ENCODE data around the gene QRICH1. TPM values are rescaled to one million over a fixed set of nuclear protein-coding genes. Genes with fewer than 3 reads are reported as not detected.

The QRICH1 gene
- total and polyA plus RNA-seq, 2 of the 13 experiments (the other 11 are each of a cell fraction or from before 2014, with no cell fraction given), result 52.6 to 102 TPM

GRCh38 chr3:49120096-49120437 lies 26.2 kb upstream of the QRICH1 start (continued):
- 0 out of 2 replicates have a peak, but pooled peaks have one; percentile 12 for TF ChIP-seq ZBTB46 (CRISPR knock-in tag; IDR thresholded peaks at IDR 0.05; ENCODE audit: borderline replicate concordance)

- Histone ChIP-seq H3K27ac (ENCODE audit: extremely low read length, insufficient read depth, low read length) (no peak overlapping the region), H3K4me3 (replicated peaks in 1 of 3; ENCODE audit: insufficient read depth in 1 of 3, low read depth in 2 of 3, low read length in 3 of 3) (peak overlapping the region; percentile 76 to 100 (median 95)), H3K79me2 (ENCODE audit: insufficient read depth, low read length) (peaks cover 14% of the 10 kb centered on the region), H3K9me3 (ENCODE audit: low read length) (no peaks in the 10 kb centered on the region), H4K20me1 (ENCODE audit: insufficient read depth, low read length) (no peaks in the 10 kb centered on the region), H3K9ac (ENCODE audit: insufficient read depth, low read depth, low read length) (peak overlapping the region; percentile 97), H3K36me3 (replicated peaks in 1 of 2; ENCODE audit: control insufficient read depth in 1 of 2, insufficient read depth in 2 of 2, low read length in 2 of 2) (peaks cover 40 to 55% of the 10 kb centered on the region in 2 experiments), H3K27me3 (ENCODE audit: control insufficient read depth in 1 of 2, insufficient read depth in 2 of 2, low read length in 2 of 2) (no peaks in the 10 kb centered on the region; a peak in 1 of 5 replicates), H3K4me2 (ENCODE audit: low read depth, low read length) (peak overlapping the region; percentile 96), H2AFZ (ENCODE audit: low read length) (no peak overlapping the region), H3K4me1 (ENCODE audit: insufficient read depth, low read length) (peaks cover 19% of the 10 kb centered on the region)
- TF ChIP-seq ZNF383 (CRISPR knock-in tag; IDR thresholded peaks at IDR 0.05; ENCODE audit: borderline replicate concordance), result no peak
- no peak for TF ChIP-seq GATAD2A (CRISPR knock-in tag; IDR thresholded peaks at IDR 0.05)
- no peak for TF ChIP-seq ZNF678 (CRISPR knock-in tag; IDR thresholded peaks at IDR 0.05)
- TF ChIP-seq ZNF878 (CRISPR knock-in tag; IDR thresholded peaks at IDR 0.05), result no peak
- no peak for TF ChIP-seq ATRX (CRISPR knock-in tag; IDR thresholded peaks at IDR 0.05; ENCODE audit: borderline replicate concordance)
- TF ChIP-seq SP2 (CRISPR knock-in tag; IDR thresholded peaks at IDR 0.05), result no peak
- TF ChIP-seq PPARG (CRISPR knock-in tag; conservative IDR thresholded peaks at IDR 0.05), result no peak
- no peak for TF ChIP-seq RFXAP (CRISPR knock-in tag; IDR thresholded peaks at IDR 0.05; ENCODE audit: borderline replicate concordance)
- TF ChIP-seq ELF4 (CRISPR knock-in tag; IDR thresholded peaks at IDR 0.05; ENCODE audit: borderline replicate concordance), result no peak
- no peak for TF ChIP-seq RERE (CRISPR knock-in tag; IDR thresholded peaks at IDR 0.05; ENCODE audit: low read depth)
- no peak for TF ChIP-seq AGO1 (IDR thresholded peaks at IDR 0.05; ENCODE audit: low read depth, low read length, poor library complexity, severe bottlenecking)
- TF ChIP-seq SNAI1 (CRISPR knock-in tag; IDR thresholded peaks at IDR 0.05; ENCODE audit: borderline replicate concordance), result no peak
- no peak for TF ChIP-seq ZNF235 (CRISPR knock-in tag; IDR thresholded peaks at IDR 0.05; ENCODE audit: borderline replicate concordance)
- in situ Hi-C loops (cut with HindIII; ENCODE audit: extremely low pct_ligation_motif_present, low pct_unique_long_range_greater_than_20kb) (no loop called here), intact Hi-C loops (cut with micrococcal nuclease; ENCODE audit: unreplicated experiment) (no loop called here)
- BruUV-seq (replicated peaks), result no TSS peak
- FAIRE-seq (no peak), DNase-seq (ENCODE audit: low spot score) (no peak), ATAC-seq (no peak)
- 60% methylated on average over 3 of the region's 3 CpGs for WGBS (ENCODE audit: low lambda C conversion rate)
- ChIA-PET CTCF (ENCODE audit: low intra/inter-chr PET ratio, low total read pairs) (no interaction called here), POLR2A (interaction anchor here (2.7 to 4.3 kb wide), 4 partner anchors 12 to 90 kb away, joined by 12 to 110 read pairs (median 46); partner anchors contain the start of genes IMPDH2, LAMB2 and QRICH1)
Measured at GRCh38 chr3:49119439-49119838, 25.6 kb upstream of the QRICH1 start.

Measured in HepG2 (cell line).